T-cell (primary cell): ENCODE data around the gene CEP57. TPM values are rescaled to one million over a fixed set of nuclear protein-coding genes. Genes with fewer than 3 reads are reported as not detected.

Source experiments
- ATAC-seq, 4 experiments: fragments of 200-7000 bp in 3 of 4; fragments of 150-1000 bp in 1 of 4; cut with Tn5 transposase; replicated peaks in 1 of 4; 1 replicate in 3 of 4; 2 replicates in 1 of 4; pipeline ENCODE4 v1.10.0; 2021; ENCODE audit warnings: moderate library complexity in 3 of 4, mild to moderate bottlenecking in 2 of 4, moderate number of reproducible peaks in 1 of 4
- CTCF ChIA-PET, 2 donors: fragments of 300-600 bp; sonication (Branson Sonifier 250); formaldehyde crosslinking; loops; one replicate each; lab custom pipeline; 2022; ENCODE audit warnings: antibody characterized with exemption in 2 of 2; lab: Charles Lee
- POLR2A ChIA-PET, 2 donors: fragments of 300-600 bp; sonication (Branson Sonifier 250); formaldehyde crosslinking; loops; one replicate each; lab custom pipeline; 2022; ENCODE audit warnings: antibody characterized with exemption in 2 of 2; lab: Charles Lee
- DNase-seq, 35 experiments: peaks; one replicate each; pipeline versions ENCODE4 v3.0.0 to v3.0.0-alpha.2; 2013 to 2023
- H3K27ac ChIP-seq: one replicate; pipeline ENCODE4 v1.5.1; 2013; ENCODE audit warnings: low read length
- H3K27me3 ChIP-seq, 2 experiments: replicated peaks in 1 of 2; 1 replicate in 1 of 2; 2 replicates in 1 of 2; pipeline versions ENCODE4 v1.6.1 to v1.7.0; 2013; ENCODE audit warnings: low read length in 1 of 2, mixed read lengths in 1 of 2; ENCODE audit not compliant: control insufficient read depth in 2 of 2, insufficient read depth in 2 of 2; ENCODE audit errors: extremely low read depth in 1 of 2
- H3K36me3 ChIP-seq, 2 donors: 1 replicate in 1 of 2; 2 replicates in 1 of 2; pipeline versions ENCODE4 v1.6.1 to v1.7.0; 2013; ENCODE audit warnings: low read length in 1 of 2; ENCODE audit not compliant: control insufficient read depth in 2 of 2, insufficient read depth in 1 of 2; ENCODE audit errors: extremely low read depth in 1 of 2
- H3K4me1 ChIP-seq, 2 experiments: 1 replicate in 1 of 2; 2 replicates in 1 of 2; pipeline versions ENCODE4 v1.6.1 to v1.7.0; 2013; ENCODE audit warnings: low read length in 2 of 2, mixed read lengths in 1 of 2; ENCODE audit not compliant: insufficient read depth in 2 of 2, control insufficient read depth in 1 of 2; ENCODE audit errors: extremely low read depth in 1 of 2
- H3K4me3 ChIP-seq, 2 donors: 1 replicate in 1 of 2; 2 replicates in 1 of 2; pipeline versions ENCODE4 v1.5.1 to v1.7.0; 2013; ENCODE audit warnings: mild to moderate bottlenecking in 2 of 2, low read length in 1 of 2, moderate library complexity in 1 of 2; ENCODE audit not compliant: control insufficient read depth in 1 of 2; ENCODE audit errors: extremely low read depth in 1 of 2
- H3K9me3 ChIP-seq: 2 replicates; pipeline ENCODE4 v1.7.0; 2013
- H3K27ac Mint-ChIP-seq, 2 donors: one replicate each; pipeline ENCODE4 v1.8.0; 2020 to 2021; ENCODE audit warnings: mild to moderate bottlenecking in 2 of 2, mixed read lengths in 2 of 2
- H3K27me3 Mint-ChIP-seq, 2 donors: one replicate each; pipeline ENCODE4 v1.8.0; 2021 to 2022; ENCODE audit warnings: mixed read lengths in 2 of 2
- H3K36me3 Mint-ChIP-seq: one replicate; pipeline ENCODE4 v1.8.0; 2021; ENCODE audit warnings: mixed read lengths
- H3K4me1 Mint-ChIP-seq, 3 donors: one replicate each; pipeline ENCODE4 v1.8.0; 2020 to 2022; ENCODE audit warnings: mixed read lengths in 3 of 3, mild to moderate bottlenecking in 1 of 3
- H3K4me3 Mint-ChIP-seq, 3 donors: one replicate each; pipeline ENCODE4 v1.8.0; 2020 to 2022; ENCODE audit warnings: mild to moderate bottlenecking in 3 of 3, mixed read lengths in 3 of 3, moderate library complexity in 3 of 3
- H3K9me3 Mint-ChIP-seq, 3 donors: one replicate each; pipeline ENCODE4 v1.8.0; 2020 to 2022; ENCODE audit warnings: mixed read lengths in 3 of 3
- WGBS: methylation state at CpG from one replicate; pipeline ENCODE4 v1.1.5; 2013; ENCODE audit warnings: missing lambda C conversion rate; ENCODE audit not compliant: insufficient coverage; 5-methylcytosine and 5-hydroxymethylcytosine counted together
- total RNA-seq, 35 experiments: library from RNA in 6 of 35; stranded (reverse) in 6 of 35; fragments of 120-200 nt in 1 of 35; gene quantifications; one replicate each; pipeline versions ENCODE4 v1.2.1 to v1.2.4 and lab custom pipeline; 2013 to 2026

CEP57 gene
- total RNA-seq, 5 donors from 2014 or later (not counting 1 experiment from before 2014, with no cell fraction given): 57.6 to 69.6 (median 65.0) TPM

DNA sequence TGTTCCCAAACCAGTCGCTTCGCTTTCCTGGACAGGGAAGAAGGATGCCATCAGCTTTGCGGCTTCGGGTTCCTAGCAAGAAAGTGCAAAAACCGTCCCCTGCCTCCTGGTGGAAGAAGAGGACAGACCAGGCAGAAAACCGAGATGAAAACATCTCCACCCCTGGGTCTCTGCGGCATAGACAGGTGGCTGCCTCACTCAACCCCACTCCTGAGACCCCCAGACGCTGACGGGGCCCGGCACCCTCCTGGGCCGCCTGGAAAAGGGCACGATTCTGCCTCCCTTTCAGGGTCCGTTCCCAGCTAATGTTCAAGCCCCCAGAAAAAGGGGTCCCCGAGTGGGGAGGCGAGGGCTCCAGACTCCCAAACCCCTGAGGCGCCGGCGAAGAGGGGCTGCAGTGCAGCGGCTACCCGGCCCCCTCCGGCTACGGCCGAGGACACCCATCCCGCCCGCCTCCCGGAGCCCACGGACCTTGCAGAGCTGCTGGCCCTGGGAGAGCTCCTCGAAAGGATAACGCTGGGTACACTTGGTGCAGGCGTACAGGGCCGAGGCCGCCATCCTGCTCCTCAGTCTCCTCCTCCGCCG, 1.3 kb upstream of the CEP57 start:
- Histone ChIP-seq H3K36me3 (peaks cover 0 to 25% of the 10 kb centered on the region in 2 donors), H3K4me1 (peaks cover 19 to 23% of the 10 kb centered on the region in 2 experiments), H3K27me3 (no peaks in the 10 kb centered on the region), H3K9me3 (no peaks in the 10 kb centered on the region), H3K4me3 (peak overlapping the region; percentile 92 to 95), H3K27ac (peak overlapping the region; percentile 99)
- DNase-seq: peak in 27 of 35 experiments; percentile 2 to 58 (median 25)
- ChIA-PET POLR2A (interaction anchor here (0.6 to 3.1 kb wide), 14 partner anchors 10 to 722 kb away, joined by 3 to 21 read pairs (median 4); partner anchors contain the start of genes ENDOD1 (in 2 of the 2), SRSF8 (in 2 of the 2), CCDC82 (in 1 of the 2) and JRKL (in 1 of the 2)), CTCF (interaction anchor here (0.5 to 3.5 kb wide), 13 partner anchors 24 to 722 kb away, joined by 3 to 16 read pairs (median 6); partner anchors contain the start of genes CCDC82 (in 1 of the 2), ENDOD1 (in 1 of the 2), JRKL (in 1 of the 2) and SESN3 (in 1 of the 2))
- peaks cover 31% of the 10 kb centered on the region for H3K36me3 Mint-ChIP-seq
- ATAC-seq: no peak
- no peaks in the 10 kb centered on the region for H3K9me3 Mint-ChIP-seq
- WGBS: 0% methylated on average over 32 of the region's 34 CpGs
- H3K27ac Mint-ChIP-seq: peak overlapping the region; percentile 83 to 100
- peaks cover 45 to 64% (median 63%) of the 10 kb centered on the region in 3 donors for H3K4me1 Mint-ChIP-seq
- H3K4me3 Mint-ChIP-seq: peak overlapping the region; percentile 96 to 99 (median 99)
- H3K27me3 Mint-ChIP-seq: no peaks in the 10 kb centered on the region

DNA sequence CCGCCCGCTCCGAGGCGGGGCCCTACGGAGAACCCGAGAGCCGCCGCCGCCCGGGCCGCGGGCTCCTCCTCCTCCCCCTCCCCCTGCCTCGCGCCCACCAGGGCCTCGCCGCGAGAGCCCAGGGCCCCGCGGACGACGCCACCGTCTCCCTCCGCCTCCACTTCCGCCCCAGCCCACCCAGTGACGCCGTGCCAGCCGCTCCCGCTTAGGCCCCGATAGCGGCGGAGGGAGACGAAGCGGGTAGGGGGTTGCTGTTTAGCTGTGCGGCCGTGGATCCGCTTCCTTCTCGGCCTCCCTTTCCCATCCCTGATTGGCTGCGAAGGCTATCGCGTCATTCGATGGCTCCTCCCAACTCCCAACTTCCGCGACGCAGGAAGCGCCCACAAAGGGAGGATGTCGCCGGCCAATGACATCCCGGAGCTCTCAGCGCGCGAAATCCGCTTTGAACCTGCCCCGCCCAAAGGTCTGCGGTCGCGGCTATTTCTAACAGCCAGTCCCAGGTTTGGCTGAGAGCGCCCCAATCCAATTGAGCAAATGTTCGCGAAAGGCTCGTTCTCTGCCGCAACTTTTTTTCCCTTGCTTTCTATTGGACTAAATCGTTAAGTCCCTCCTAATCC, 684 bp upstream of the CEP57 start, which contains the start of gene FAM76B:
Gene FAM76B, minus strand, starts transcription at position 277 of the 617 bp plus-strand sequence. CDS start 304 bp downstream, outside the sequence.
- Mint-ChIP-seq H3K9me3 (no peaks in the 10 kb centered on the region), H3K36me3 (peaks cover 29% of the 10 kb centered on the region), H3K4me3 (peak within 1 kb of the TSS; percentile 96 to 99 (median 99)), H3K27ac (peak within 1 kb of the TSS; percentile 100), H3K27me3 (no peaks in the 10 kb centered on the region), H3K4me1 (peaks cover 49 to 68% (median 67%) of the 10 kb centered on the region in 3 donors)
- peak within 1 kb of the TSS; percentile 99 for H3K27ac ChIP-seq
- POLR2A ChIA-PET: interaction anchor here (0.6 to 3.1 kb wide), 17 partner anchors 11 to 814 kb away, joined by 3 to 21 read pairs (median 3); partner anchors contain the start of genes SRSF8 (in 2 of the 2), CCDC82 (in 1 of the 2), ENDOD1 (in 1 of the 2) and JRKL (in 1 of the 2)
- peak within 1 kb of the TSS; percentile 92 to 95 for H3K4me3 ChIP-seq
- ATAC-seq (peak; percentile 76 to 80 (median 79)), DNase-seq (peak; percentile 91 to 100 (median 99))
- H3K27me3 ChIP-seq: no peaks in the 10 kb centered on the region
- H3K36me3 ChIP-seq: peaks cover 0 to 21% of the 10 kb centered on the region in 2 donors
- WGBS: 0% methylated on average over 34 of the region's 62 CpGs
- H3K9me3 ChIP-seq: no peaks in the 10 kb centered on the region
- H3K4me1 ChIP-seq: peaks cover 19 to 23% of the 10 kb centered on the region in 2 experiments
- CTCF ChIA-PET: interaction anchor here (0.8 to 3.5 kb wide), 13 partner anchors 10 to 722 kb away, joined by 3 to 16 read pairs (median 7); partner anchors contain the start of genes CCDC82 (in 1 of the 2), ENDOD1 (in 1 of the 2), JRKL (in 1 of the 2) and SESN3 (in 1 of the 2)

DNA sequence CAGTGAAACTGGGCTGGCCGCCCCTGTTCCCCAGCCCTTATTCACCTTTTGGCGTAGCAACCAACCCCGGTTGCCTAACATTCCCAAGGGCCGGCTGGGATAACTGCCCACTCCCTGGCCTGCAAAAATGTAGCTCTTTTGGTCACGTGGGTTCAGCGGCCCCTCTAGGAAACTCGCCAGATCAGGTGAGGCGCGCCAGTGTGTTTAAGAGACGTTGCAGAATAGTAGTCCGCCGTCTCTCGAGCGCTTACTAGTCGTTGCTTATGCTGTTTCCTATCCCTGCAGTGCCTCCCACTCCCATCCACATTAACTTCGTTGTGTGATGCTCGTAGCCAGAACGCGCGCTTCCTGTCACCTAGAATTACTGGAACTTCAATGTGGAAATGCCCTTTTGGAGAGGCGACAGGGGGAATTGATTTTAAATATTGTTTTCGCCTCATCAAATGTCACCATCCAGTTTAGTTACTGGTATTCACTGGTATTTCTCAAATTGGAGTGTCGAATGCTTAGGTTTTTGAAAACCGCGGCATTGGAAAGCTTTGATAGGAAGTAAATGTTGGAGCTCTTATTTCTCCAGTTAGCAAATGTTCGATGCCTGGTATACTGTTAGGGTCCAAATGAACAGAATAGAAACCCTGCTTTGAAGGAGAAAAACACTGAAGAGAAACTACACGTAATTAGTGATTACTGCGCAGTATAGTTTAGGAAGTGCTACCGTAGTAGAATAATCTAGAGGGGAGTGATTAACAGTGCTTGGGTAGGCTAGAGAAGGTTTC, 823 bp downstream of the CEP57 start:
- H3K27me3 Mint-ChIP-seq: no peaks in the 10 kb centered on the region
- CTCF ChIA-PET: interaction anchor here (0.7 to 3.5 kb wide), 8 partner anchors 45 to 724 kb away, joined by 3 to 16 read pairs (median 4); partner anchors contain the start of genes CCDC82 (in 1 of the 2), JRKL (in 1 of the 2), MAML2 (in 1 of the 2) and SRSF8 (in 1 of the 2)
- peak overlapping the region; percentile 100 for H3K27ac Mint-ChIP-seq
- Histone ChIP-seq H3K27ac (peak overlapping the region; percentile 99), H3K36me3 (peaks cover 0 to 7% of the 10 kb centered on the region in 2 donors), H3K27me3 (no peaks in the 10 kb centered on the region), H3K4me1 (peaks cover 19 to 21% of the 10 kb centered on the region in 2 experiments), H3K9me3 (no peaks in the 10 kb centered on the region), H3K4me3 (peak overlapping the region; percentile 91 to 95)
- H3K4me3 Mint-ChIP-seq: peak overlapping the region; percentile 96 to 99 (median 99)
- H3K36me3 Mint-ChIP-seq: peaks cover 22% of the 10 kb centered on the region
- DNase-seq (peak in 32 of 35 experiments; percentile 9 to 61 (median 37)), ATAC-seq (no peak)
- no peaks in the 10 kb centered on the region for H3K9me3 Mint-ChIP-seq
- 5% methylated on average over 12 of the region's 29 CpGs for WGBS
- H3K4me1 Mint-ChIP-seq: peaks cover 64 to 68% (median 68%) of the 10 kb centered on the region in 3 donors
- POLR2A ChIA-PET: interaction anchor here in 1 of 2 donors (0.5 to 3.1 kb wide), 7 partner anchors 14 to 825 kb away, joined by 3 to 21 read pairs (median 5); partner anchors contain the start of genes CCDC82, JRKL and MAML2

DNA sequence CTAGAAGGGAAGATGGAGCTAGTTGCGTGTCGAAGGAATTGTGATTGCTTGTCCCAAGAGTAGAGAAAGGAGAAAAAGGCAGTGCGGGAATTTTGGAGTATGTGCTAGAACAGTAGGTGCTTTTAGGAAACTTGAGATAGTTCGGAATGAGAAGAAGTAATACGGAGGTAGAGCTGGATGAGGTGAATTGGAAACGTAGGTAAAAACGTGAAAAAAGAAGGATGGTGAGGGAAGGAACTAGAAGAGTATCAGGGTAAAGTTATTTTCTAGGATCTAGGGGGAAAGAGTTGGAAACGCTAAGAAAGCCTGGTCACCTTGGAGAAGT, 1.4 kb downstream of the CEP57 start:
- Histone ChIP-seq H3K4me3 (peak overlapping the region in 1 of 2 donors; percentile 95), H3K27ac (no peak overlapping the region), H3K27me3 (no peaks in the 10 kb centered on the region), H3K4me1 (peaks cover 19 to 21% of the 10 kb centered on the region in 2 experiments), H3K9me3 (no peaks in the 10 kb centered on the region), H3K36me3 (peaks cover 0 to 4% of the 10 kb centered on the region in 2 donors)
- DNase-seq (no peak), ATAC-seq (no peak)
- CTCF ChIA-PET: interaction anchor here in 1 of 2 donors (1.9 to 3.5 kb wide), 2 partner anchors 552 to 602 kb away, joined by 5 to 12 read pairs; partner anchors contain the start of gene MAML2
- H3K27me3 Mint-ChIP-seq: no peaks in the 10 kb centered on the region
- no peaks in the 10 kb centered on the region for H3K9me3 Mint-ChIP-seq
- 79% methylated on average over 8 of the region's 8 CpGs for WGBS
- H3K27ac Mint-ChIP-seq: peak overlapping the region; percentile 100
- H3K4me1 Mint-ChIP-seq: peaks cover 64 to 69% (median 67%) of the 10 kb centered on the region in 3 donors
- peaks cover 17% of the 10 kb centered on the region for H3K36me3 Mint-ChIP-seq
- POLR2A ChIA-PET: interaction anchor here in 1 of 2 donors (0.7 kb wide), 1 partner anchor 13 kb away, joined by 3 read pairs; no protein-coding TSS in a partner anchor
- peak overlapping the region; percentile 96 to 99 (median 99) for H3K4me3 Mint-ChIP-seq

DNA sequence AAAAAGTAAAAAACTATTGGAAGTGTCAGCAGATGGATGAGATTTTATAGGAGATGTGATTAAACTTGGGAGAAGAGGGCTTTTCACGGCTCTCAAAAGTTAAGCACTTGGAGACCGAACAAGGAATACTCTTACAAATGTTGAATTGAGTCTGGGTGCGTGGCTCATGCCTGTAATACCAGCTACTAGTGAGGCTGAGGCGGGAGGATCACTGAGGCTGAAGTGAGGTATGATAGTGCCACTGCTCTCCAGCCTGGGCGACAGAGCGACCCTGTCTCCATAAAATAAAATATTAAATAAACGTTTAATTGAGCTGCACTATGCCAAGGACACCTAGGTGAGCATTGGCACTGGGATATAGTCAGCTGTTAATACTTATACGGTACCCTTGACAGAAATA, 1.9 kb downstream of the CEP57 start:
- Mint-ChIP-seq H3K36me3 (peaks cover 17% of the 10 kb centered on the region), H3K9me3 (no peaks in the 10 kb centered on the region), H3K27me3 (no peaks in the 10 kb centered on the region), H3K4me3 (peak overlapping the region; percentile 96 to 99 (median 99)), H3K27ac (no peak overlapping the region), H3K4me1 (peaks cover 63 to 66% (median 64%) of the 10 kb centered on the region in 3 donors)
- CTCF ChIA-PET: interaction anchor here in 1 of 2 donors (1.4 to 1.9 kb wide), 2 partner anchors 43 to 551 kb away, joined by 5 read pairs; partner anchors contain the start of gene MAML2
- Histone ChIP-seq H3K4me1 (peaks cover 19 to 21% of the 10 kb centered on the region in 2 experiments), H3K4me3 (no peak overlapping the region), H3K36me3 (no peaks in the 10 kb centered on the region), H3K27ac (no peak overlapping the region), H3K9me3 (no peaks in the 10 kb centered on the region), H3K27me3 (no peaks in the 10 kb centered on the region)
- DNase-seq (no peak), ATAC-seq (no peak)
- POLR2A ChIA-PET: no interaction called here
- WGBS: 100% methylated on average over 2 of the region's 8 CpGs
